DND-41 (cell line): ENCODE results near the gene ROMO1.

Experiments used
- ATAC-seq: fragments of 200-7000 bp; cut with Tn5 transposase; 3 replicates; pipeline ENCODE4 v1.9.1; 2021; ENCODE audit warnings: low read depth; ENCODE audit not compliant: insufficient read depth
- DNase-seq: peaks from one replicate; pipeline ENCODE4 v3.0.0-alpha.2; 2020
- H2AFZ ChIP-seq: 2 replicates; pipeline ENCODE4 v1.6.0; 2012; ENCODE audit warnings: low read depth, low read length
- H3K27ac ChIP-seq: 2 replicates; pipeline ENCODE4 v1.5.1; 2012; ENCODE audit warnings: low read length, inconsistent platforms
- H3K27me3 ChIP-seq: fragments of 200-600 bp; sonication (generic); 2 replicates; pipeline ENCODE4 v1.6.0; 2012; ENCODE audit warnings: low read length, mild to moderate bottlenecking, inconsistent platforms; ENCODE audit not compliant: insufficient read depth, poor library complexity
- H3K36me3 ChIP-seq: 2 replicates; pipeline ENCODE4 v1.5.1; 2012; ENCODE audit warnings: low read length, inconsistent platforms; ENCODE audit not compliant: insufficient read depth
- H3K4me1 ChIP-seq: 2 replicates; pipeline ENCODE4 v1.5.1; 2012; ENCODE audit warnings: mild to moderate bottlenecking, low read length; ENCODE audit not compliant: insufficient read depth
- H3K4me2 ChIP-seq: 2 replicates; pipeline ENCODE4 v1.6.0; 2012; ENCODE audit warnings: mild to moderate bottlenecking, moderate library complexity, low read length, inconsistent platforms; ENCODE audit not compliant: insufficient read depth
- H3K4me3 ChIP-seq, 2 experiments: fragments of 200-600 bp in 1 of 2; shearing (Covaris generic) in 1 of 2; 2 replicates each; pipeline ENCODE4 v1.5.1; 2012 to 2016; ENCODE audit warnings: inconsistent platforms in 2 of 2, low read length in 2 of 2, mild to moderate bottlenecking in 2 of 2, low read depth in 1 of 2, moderate library complexity in 1 of 2
- H3K79me2 ChIP-seq: 2 replicates; pipeline ENCODE4 v1.6.0; 2012; ENCODE audit warnings: low read length, inconsistent platforms; ENCODE audit not compliant: insufficient read depth
- H3K9ac ChIP-seq: 2 replicates; pipeline ENCODE4 v1.6.0; 2012; ENCODE audit warnings: low read depth, mild to moderate bottlenecking, inconsistent platforms, low read length, moderate library complexity
- H3K9me3 ChIP-seq: 2 replicates; pipeline ENCODE4 v1.5.1; 2012; ENCODE audit warnings: low read length, moderate library complexity, mild to moderate bottlenecking, inconsistent platforms; ENCODE audit not compliant: insufficient read depth, severe bottlenecking
- H4K20me1 ChIP-seq: 2 replicates; pipeline ENCODE4 v1.6.0; 2012; ENCODE audit warnings: low read length; ENCODE audit not compliant: insufficient read depth
- EZH2 ChIP-seq: IDR thresholded peaks from 3 replicates; pipeline ENCODE4 v1.6.1; 2012; ENCODE audit warnings: borderline replicate concordance, low read depth, mild to moderate bottlenecking, moderate library complexity, low read length, inconsistent platforms; ENCODE audit not compliant: severe bottlenecking
- TF ChIP-seq, protein P1 (sequence below): IDR thresholded peaks from 2 replicates; pipeline ENCODE4 v1.5.1; 2012; ENCODE audit warnings: borderline replicate concordance, low read length, moderate library complexity, mild to moderate bottlenecking; ENCODE audit not compliant: poor library complexity, severe bottlenecking; ENCODE audit errors: extremely low read depth

The ROMO1 gene

DNA sequence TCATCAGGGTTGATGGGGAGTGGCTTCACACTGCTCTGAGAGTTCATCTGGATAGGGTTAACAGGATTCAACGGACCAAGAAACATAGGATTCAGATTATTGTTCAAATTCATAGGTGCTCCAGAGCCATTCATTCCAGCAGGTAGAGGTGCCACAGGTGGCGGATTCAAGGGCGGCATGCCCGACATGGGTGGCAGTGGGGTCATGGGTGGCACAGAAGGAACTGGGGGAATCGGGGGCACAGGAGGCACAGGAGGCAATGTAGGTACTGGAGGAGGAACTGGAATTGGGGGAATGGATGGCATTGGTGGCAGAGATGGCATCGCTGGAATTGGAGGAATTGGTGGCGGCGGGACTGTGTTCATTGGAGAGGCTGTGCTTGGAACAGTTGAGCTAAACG, 44.8 kb upstream of the ROMO1 start:
- ATAC-seq (no peak), DNase-seq (peak; percentile 3)
- Histone ChIP-seq H3K27ac (no peak overlapping the region), H3K79me2 (peaks cover 100% of the 10 kb centered on the region), H3K4me2 (no peak overlapping the region), H3K9ac (no peak overlapping the region), H3K36me3 (peaks cover 68% of the 10 kb centered on the region), H2AFZ (no peak overlapping the region), H3K27me3 (no peaks in the 10 kb centered on the region), H3K9me3 (no peaks in the 10 kb centered on the region), H3K4me3 (no peak overlapping the region), H3K4me1 (peaks cover 13% of the 10 kb centered on the region; the same call in 1 of the 2 replicates), H4K20me1 (peaks cover 87% of the 10 kb centered on the region)
- TF ChIP-seq, protein P1, sequence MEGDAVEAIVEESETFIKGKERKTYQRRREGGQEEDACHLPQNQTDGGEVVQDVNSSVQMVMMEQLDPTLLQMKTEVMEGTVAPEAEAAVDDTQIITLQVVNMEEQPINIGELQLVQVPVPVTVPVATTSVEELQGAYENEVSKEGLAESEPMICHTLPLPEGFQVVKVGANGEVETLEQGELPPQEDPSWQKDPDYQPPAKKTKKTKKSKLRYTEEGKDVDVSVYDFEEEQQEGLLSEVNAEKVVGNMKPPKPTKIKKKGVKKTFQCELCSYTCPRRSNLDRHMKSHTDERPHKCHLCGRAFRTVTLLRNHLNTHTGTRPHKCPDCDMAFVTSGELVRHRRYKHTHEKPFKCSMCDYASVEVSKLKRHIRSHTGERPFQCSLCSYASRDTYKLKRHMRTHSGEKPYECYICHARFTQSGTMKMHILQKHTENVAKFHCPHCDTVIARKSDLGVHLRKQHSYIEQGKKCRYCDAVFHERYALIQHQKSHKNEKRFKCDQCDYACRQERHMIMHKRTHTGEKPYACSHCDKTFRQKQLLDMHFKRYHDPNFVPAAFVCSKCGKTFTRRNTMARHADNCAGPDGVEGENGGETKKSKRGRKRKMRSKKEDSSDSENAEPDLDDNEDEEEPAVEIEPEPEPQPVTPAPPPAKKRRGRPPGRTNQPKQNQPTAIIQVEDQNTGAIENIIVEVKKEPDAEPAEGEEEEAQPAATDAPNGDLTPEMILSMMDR, result no peak
- no peak for TF ChIP-seq EZH2

DNA sequence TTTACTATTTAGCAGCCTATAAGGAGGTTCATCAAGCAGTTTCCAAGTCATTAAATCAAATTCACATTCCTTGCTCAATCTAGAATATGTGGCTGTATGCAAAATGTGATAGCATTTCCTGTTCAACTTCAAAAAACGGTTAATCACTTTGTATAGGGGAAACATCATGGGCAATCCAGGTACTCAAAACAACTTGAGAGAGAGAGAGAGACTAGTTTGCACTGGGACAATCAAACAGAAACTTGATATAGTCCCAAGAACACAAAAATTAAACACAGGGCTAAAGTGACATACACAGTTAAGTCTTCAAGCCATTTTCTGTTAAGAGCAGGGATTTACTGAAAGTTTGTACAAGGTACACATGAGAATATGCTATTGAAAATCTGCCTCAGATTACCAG, 41.9 kb upstream of the ROMO1 start:
- Histone ChIP-seq H3K27ac (no peak overlapping the region), H4K20me1 (peaks cover 95% of the 10 kb centered on the region), H3K9me3 (no peaks in the 10 kb centered on the region), H3K4me1 (peaks cover 40% of the 10 kb centered on the region), H2AFZ (no peak overlapping the region), H3K4me2 (peak overlapping the region; percentile 4; the same call in 1 of the 2 replicates), H3K27me3 (no peaks in the 10 kb centered on the region), H3K9ac (no peak overlapping the region), H3K4me3 (no peak overlapping the region), H3K79me2 (peaks cover 100% of the 10 kb centered on the region), H3K36me3 (peaks cover 52% of the 10 kb centered on the region)
- TF ChIP-seq, protein P1, result no peak
- no peak for TF ChIP-seq EZH2
- no peak for ATAC-seq
- no peak for DNase-seq

DNA sequence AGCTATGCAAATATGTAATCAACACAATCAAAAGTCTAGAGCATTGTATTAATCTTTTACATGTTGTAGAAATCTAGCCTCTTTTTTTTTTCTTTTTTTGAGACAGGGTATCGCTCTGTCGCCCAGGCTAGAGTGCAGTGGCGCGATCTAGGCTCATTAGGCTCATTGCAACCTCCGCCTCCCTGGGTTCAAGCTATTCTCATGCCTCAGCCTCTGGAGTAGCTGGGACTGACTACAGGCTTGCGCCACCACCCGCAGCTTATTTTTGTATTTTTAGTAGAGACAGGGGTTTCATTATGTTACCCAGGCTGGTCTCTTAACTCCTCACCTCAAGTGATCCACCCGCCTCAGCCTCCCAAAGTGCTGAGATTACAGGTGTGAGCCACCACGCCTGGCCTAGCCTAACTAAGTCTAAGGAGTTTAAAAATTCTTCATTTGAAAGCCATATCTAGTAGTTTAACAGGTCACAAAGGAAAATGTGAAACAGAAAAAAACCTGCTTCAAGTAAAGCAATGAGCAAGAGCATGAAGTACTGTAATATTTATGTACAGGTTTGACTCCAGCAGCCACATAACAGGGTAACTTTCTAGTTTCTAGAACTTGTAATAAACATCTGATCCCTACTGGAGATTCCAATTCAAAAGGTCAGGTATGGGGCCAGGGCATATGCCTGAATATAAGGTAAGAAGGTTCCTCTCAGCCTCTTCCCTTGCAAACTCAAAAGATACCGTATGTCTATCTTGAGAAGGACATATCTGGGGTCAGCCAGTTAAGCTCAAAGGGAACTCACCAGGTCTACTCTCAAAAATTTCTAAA, 38.9 kb upstream of the ROMO1 start:
- TF ChIP-seq, protein P1, result no peak
- no peak for TF ChIP-seq EZH2
- Histone ChIP-seq H3K27me3 (no peaks in the 10 kb centered on the region), H3K4me2 (peak overlapping the region; percentile 91; the same call in 1 of the 2 replicates), H2AFZ (no peak overlapping the region), H3K9me3 (no peaks in the 10 kb centered on the region), H3K27ac (peak overlapping the region; percentile 18; the same call in 1 of the 2 replicates), H3K79me2 (peaks cover 97% of the 10 kb centered on the region), H3K36me3 (peaks cover 26% of the 10 kb centered on the region), H3K4me3 (peak overlapping the region in 1 of 2 experiments; percentile 2; a peak in 1 of 4 replicates), H3K4me1 (peaks cover 51% of the 10 kb centered on the region), H4K20me1 (peaks cover 86% of the 10 kb centered on the region), H3K9ac (peak overlapping the region; percentile 10)
- DNase-seq (peak; percentile 9), ATAC-seq (no peak)
